IMR-90 (cell line): ENCODE results near the gene NIPA2.

ENCODE experiments used
- BHLHE40 ChIP-seq: fragments of 150-350 bp; IDR thresholded peaks from 2 replicates; pipeline ENCODE4 v1.6.1; 2016; ENCODE audit warnings: mild to moderate bottlenecking, low read depth, low read length
- CEBPB ChIP-seq: IDR thresholded peaks from 2 replicates; pipeline ENCODE4 v1.6.1; 2012; ENCODE audit warnings: low read depth, low read length, improper control_type of control experiment
- CHD1 ChIP-seq: IDR thresholded peaks from 2 replicates; pipeline ENCODE4 v1.6.1; 2012; ENCODE audit warnings: low read depth, low read length, improper control_type of control experiment
- ELK1 ChIP-seq: fragments of 150-350 bp; IDR thresholded peaks from 2 replicates; pipeline ENCODE4 v1.6.1; 2016; ENCODE audit warnings: low read depth, mild to moderate bottlenecking, low read length, moderate library complexity, borderline replicate concordance
- FOS ChIP-seq: fragments of 150-350 bp; IDR thresholded peaks from 2 replicates; pipeline ENCODE4 v1.6.1; 2016; ENCODE audit warnings: low read depth, low read length
- MAFK ChIP-seq: IDR thresholded peaks from 2 replicates; pipeline ENCODE4 v1.6.1; 2012; ENCODE audit warnings: low read depth, low read length, improper control_type of control experiment
- MXI1 ChIP-seq: IDR thresholded peaks from 2 replicates; pipeline ENCODE4 v1.6.1; 2012; ENCODE audit warnings: low read depth, mild to moderate bottlenecking, low read length, moderate library complexity, borderline replicate concordance
- NFE2L2 ChIP-seq: fragments of 150-350 bp; IDR thresholded peaks from 2 replicates; pipeline ENCODE4 v1.6.1; 2016; ENCODE audit warnings: low read depth, mild to moderate bottlenecking, low read length
- POLR2A ChIP-seq: IDR thresholded peaks from 2 replicates; pipeline ENCODE4 v1.6.1; 2012; ENCODE audit warnings: mild to moderate bottlenecking, low read depth, low read length
- RAD21 ChIP-seq: IDR thresholded peaks from 2 replicates; pipeline ENCODE4 v1.6.1; 2012; ENCODE audit warnings: low read length, improper control_type of control experiment
- SMC3 ChIP-seq: fragments of 150-350 bp; IDR thresholded peaks from 2 replicates; pipeline ENCODE4 v1.6.1; 2016; ENCODE audit warnings: low read depth, mild to moderate bottlenecking, antibody characterized with exemption, low read length, moderate library complexity
- TF ChIP-seq, protein P1 (sequence below): conservative IDR thresholded peaks from 2 replicates; pipeline ENCODE4 v1.5.1; 2012; ENCODE audit warnings: mild to moderate bottlenecking, low read depth, low read length, improper control_type of control experiment
- TF ChIP-seq, protein P2 (sequence below): fragments of 150-350 bp; IDR thresholded peaks from 2 replicates; pipeline ENCODE4 v1.6.1; 2017; ENCODE audit warnings: mild to moderate bottlenecking, antibody characterized with exemption, low read length, low read depth

- TF ChIP-seq, protein P1, sequence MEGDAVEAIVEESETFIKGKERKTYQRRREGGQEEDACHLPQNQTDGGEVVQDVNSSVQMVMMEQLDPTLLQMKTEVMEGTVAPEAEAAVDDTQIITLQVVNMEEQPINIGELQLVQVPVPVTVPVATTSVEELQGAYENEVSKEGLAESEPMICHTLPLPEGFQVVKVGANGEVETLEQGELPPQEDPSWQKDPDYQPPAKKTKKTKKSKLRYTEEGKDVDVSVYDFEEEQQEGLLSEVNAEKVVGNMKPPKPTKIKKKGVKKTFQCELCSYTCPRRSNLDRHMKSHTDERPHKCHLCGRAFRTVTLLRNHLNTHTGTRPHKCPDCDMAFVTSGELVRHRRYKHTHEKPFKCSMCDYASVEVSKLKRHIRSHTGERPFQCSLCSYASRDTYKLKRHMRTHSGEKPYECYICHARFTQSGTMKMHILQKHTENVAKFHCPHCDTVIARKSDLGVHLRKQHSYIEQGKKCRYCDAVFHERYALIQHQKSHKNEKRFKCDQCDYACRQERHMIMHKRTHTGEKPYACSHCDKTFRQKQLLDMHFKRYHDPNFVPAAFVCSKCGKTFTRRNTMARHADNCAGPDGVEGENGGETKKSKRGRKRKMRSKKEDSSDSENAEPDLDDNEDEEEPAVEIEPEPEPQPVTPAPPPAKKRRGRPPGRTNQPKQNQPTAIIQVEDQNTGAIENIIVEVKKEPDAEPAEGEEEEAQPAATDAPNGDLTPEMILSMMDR, result no peak
- TF ChIP-seq, protein P2, sequence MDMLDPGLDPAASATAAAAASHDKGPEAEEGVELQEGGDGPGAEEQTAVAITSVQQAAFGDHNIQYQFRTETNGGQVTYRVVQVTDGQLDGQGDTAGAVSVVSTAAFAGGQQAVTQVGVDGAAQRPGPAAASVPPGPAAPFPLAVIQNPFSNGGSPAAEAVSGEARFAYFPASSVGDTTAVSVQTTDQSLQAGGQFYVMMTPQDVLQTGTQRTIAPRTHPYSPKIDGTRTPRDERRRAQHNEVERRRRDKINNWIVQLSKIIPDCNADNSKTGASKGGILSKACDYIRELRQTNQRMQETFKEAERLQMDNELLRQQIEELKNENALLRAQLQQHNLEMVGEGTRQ, result no peak
- TF ChIP-seq POLR2A, result no peak
- TF ChIP-seq MAFK, result no peak
- no peak for TF ChIP-seq RAD21
- no peak for TF ChIP-seq CEBPB
- no peak for TF ChIP-seq NFE2L2
- TF ChIP-seq CHD1, result no peak
- no peak for TF ChIP-seq SMC3
- no peak for TF ChIP-seq BHLHE40
- no peak for TF ChIP-seq FOS
- no peak for TF ChIP-seq ELK1
- TF ChIP-seq MXI1, result no peak
Measured at GRCh38 chr15:22884344-22884743, 45.9 kb downstream of the NIPA2 start.
